ENCODE results near the gene SPDYC. TPM values are rescaled to one million over a fixed set of nuclear protein-coding genes. Genes with fewer than 3 reads are reported as not detected.

Gene SPDYC
- total RNA-seq, 2 experiments from 2014 or later = not detected

GRCh38 chr11:65205602-65205967, 35.6 kb downstream of the SPDYC start:
- POLR2A ChIA-PET = interaction anchor here (1.7 kb wide), 1 partner anchor 61 kb away, joined by 3 read pairs; no protein-coding TSS in a partner anchor

GRCh38 chr11:65206441-65206841, 36.4 kb downstream of the SPDYC start:
- Mint-ChIP-seq H3K4me1 (ENCODE audit: low read depth) (peaks cover 3% of the 10 kb centered on the region), H3K9me3 (no peaks in the 10 kb centered on the region), H3K27ac (no peak overlapping the region), H3K27me3 (no peaks in the 10 kb centered on the region), H3K4me3 (no peak overlapping the region), H3K36me3 (ENCODE audit: low read depth) (peaks cover 7% of the 10 kb centered on the region)
- ATAC-seq (no peak), DNase-seq (no peak)
- no peak for TF ChIP-seq CTCF (IDR thresholded peaks at IDR 0.05)
- ChIA-PET CTCF (interaction anchor here (0.7 to 4.4 kb wide), 8 partner anchors 8 to 123 kb away, joined by 3 to 36 read pairs (median 8); partner anchors contain the start of gene CDC42EP2), POLR2A (interaction anchor here (1.3 to 1.7 kb wide), 2 partner anchors 24 to 60 kb away, joined by 3 read pairs; no protein-coding TSS in a partner anchor)
- intact Hi-C loops (cut with micrococcal nuclease) = loop anchor here (10.0 kb wide), 1 partner anchor 48 kb away; no protein-coding TSS in a partner anchor

More at GRCh38 chr11:65205602-65205967, 35.6 kb downstream of the SPDYC start:
- no peak overlapping the region for H3K27ac Mint-ChIP-seq
- peaks cover 7% of the 10 kb centered on the region for H3K36me3 Mint-ChIP-seq (ENCODE audit: low read depth)
- H3K27me3 Mint-ChIP-seq = no peaks in the 10 kb centered on the region
- no peak overlapping the region for H3K4me3 Mint-ChIP-seq
- ATAC-seq (no peak), DNase-seq (no peak)
- no peak for TF ChIP-seq CTCF (IDR thresholded peaks at IDR 0.05)
- no peaks in the 10 kb centered on the region for H3K9me3 Mint-ChIP-seq
- CTCF ChIA-PET = interaction anchor here (0.6 to 4.4 kb wide), 21 partner anchors 9 to 269 kb away, joined by 3 to 36 read pairs (median 4); partner anchors contain the start of genes CAPN1 and CDC42EP2
- intact Hi-C loops (cut with micrococcal nuclease) = loop anchor here (10.0 kb wide), 1 partner anchor 49 kb away; no protein-coding TSS in a partner anchor
- H3K4me1 Mint-ChIP-seq (ENCODE audit: low read depth) = peaks cover 3% of the 10 kb centered on the region

DNA sequence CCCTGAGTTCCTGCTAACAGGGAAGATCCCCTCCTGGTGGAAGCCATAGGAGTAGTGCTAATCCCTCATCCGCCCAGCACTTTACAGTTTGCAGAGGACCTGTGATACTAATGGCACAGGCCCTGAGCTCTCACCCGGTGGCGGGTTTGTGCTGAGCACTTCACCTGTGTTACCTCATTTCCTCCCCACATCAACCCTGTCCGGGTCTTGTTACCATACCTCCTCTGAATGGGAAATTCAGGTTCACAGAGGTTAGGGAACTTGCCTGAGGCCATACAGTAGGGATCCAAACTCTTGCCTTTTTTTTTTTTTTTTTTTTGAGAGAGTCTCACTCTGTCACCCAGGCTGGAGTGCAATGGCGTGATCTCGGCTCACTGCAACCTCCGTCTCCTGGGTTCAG, 36.9 kb downstream of the SPDYC start:
- H3K4me1 Mint-ChIP-seq (ENCODE audit: low read depth) = peaks cover 3% of the 10 kb centered on the region
- H3K4me3 Mint-ChIP-seq = no peak overlapping the region
- H3K36me3 Mint-ChIP-seq (ENCODE audit: low read depth) = peaks cover 7% of the 10 kb centered on the region
- no peak for DNase-seq
- ChIA-PET CTCF (interaction anchor here (1.4 to 3.9 kb wide), 4 partner anchors 19 to 123 kb away, joined by 3 to 36 read pairs (median 12); partner anchors contain the start of gene CDC42EP2), POLR2A (interaction anchor here (1.3 kb wide), 1 partner anchor 24 kb away, joined by 3 read pairs; no protein-coding TSS in a partner anchor)
- no peaks in the 10 kb centered on the region for H3K9me3 Mint-ChIP-seq
- H3K27ac Mint-ChIP-seq = no peak overlapping the region
- no peaks in the 10 kb centered on the region for H3K27me3 Mint-ChIP-seq
- ATAC-seq = no peak
- no peak for TF ChIP-seq CTCF (IDR thresholded peaks at IDR 0.05)
- intact Hi-C loops (cut with micrococcal nuclease) = loop anchor here (10.0 kb wide), 1 partner anchor 48 kb away; no protein-coding TSS in a partner anchor

DNA sequence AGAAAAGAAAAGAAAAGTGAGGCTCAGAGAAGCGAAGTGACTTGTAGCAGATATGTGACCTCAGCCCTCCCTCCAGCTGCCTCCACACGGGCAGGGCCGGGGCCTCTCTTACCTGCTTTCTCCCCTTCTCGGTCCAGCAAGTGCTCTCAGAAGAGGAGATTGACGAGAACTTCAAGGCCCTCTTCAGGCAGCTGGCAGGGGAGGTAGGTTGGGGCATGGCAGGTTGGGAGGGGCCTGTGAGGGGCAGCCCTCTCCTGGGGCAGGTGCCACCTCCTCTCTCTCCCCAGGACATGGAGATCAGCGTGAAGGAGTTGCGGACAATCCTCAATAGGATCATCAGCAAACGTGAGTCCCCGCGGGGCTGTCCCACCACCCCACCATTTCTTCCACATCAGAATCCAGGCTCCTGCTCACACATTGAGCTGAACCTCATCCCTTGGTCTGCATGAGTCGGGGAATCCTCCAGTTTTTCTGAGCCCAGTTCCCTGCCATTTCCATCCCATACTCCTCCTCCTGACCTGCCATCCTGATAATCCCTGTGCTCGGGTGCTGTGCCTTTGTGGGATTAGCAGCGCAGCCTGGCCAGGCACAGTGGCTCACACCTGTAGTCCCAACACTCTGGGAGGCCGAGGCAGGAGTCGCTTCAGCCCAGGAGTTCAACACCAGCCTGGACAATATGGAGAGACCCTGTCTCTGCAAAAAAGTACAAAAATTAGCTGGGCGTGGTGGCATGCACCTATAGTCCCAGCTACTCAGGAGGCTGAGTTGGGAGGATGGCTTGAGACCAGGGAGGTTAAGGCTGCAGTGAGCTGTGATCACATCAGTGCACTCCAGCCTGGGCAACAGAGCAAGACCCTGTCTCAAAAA, 38.1 kb downstream of the SPDYC start:
- Mint-ChIP-seq H3K27ac (no peak overlapping the region), H3K9me3 (no peaks in the 10 kb centered on the region), H3K4me3 (no peak overlapping the region), H3K36me3 (ENCODE audit: low read depth) (peaks cover 7% of the 10 kb centered on the region), H3K4me1 (ENCODE audit: low read depth) (peaks cover 8% of the 10 kb centered on the region), H3K27me3 (no peaks in the 10 kb centered on the region)
- no peak for TF ChIP-seq CTCF (IDR thresholded peaks at IDR 0.05)
- ChIA-PET POLR2A (no interaction called here), CTCF (interaction anchor here (1.0 to 3.3 kb wide), 4 partner anchors 18 to 122 kb away, joined by 3 to 18 read pairs (median 5); partner anchors contain the start of gene CDC42EP2)
- DNase-seq = no peak
- intact Hi-C loops (cut with micrococcal nuclease) = loop anchor here (10.0 kb wide), 1 partner anchor 47 kb away; no protein-coding TSS in a partner anchor
- ATAC-seq = no peak
